Transverse colon (tissue), 4 donors: ENCODE data around the gene ARHGEF2. TPM values are rescaled to one million over a fixed set of nuclear protein-coding genes. Genes with fewer than 3 reads are reported as not detected.
A peak's percentile ranks its signal among the peaks of the same experiment; 100 is the strongest.

Source experiments
- DNase-seq: peaks from one replicate; pipeline ENCODE4 v3.0.0-alpha.2; 2019
- H3K27ac ChIP-seq, 4 donors: fragments of 200-600 bp; sonication (generic); 2 replicates each; pipeline ENCODE4 v1.5.1; 2016 to 2018; ENCODE audit warnings: inconsistent platforms in 4 of 4
- H3K27me3 ChIP-seq: fragments of 200-600 bp; sonication (generic); 2 replicates; pipeline ENCODE4 v1.5.1; 2017; ENCODE audit warnings: inconsistent platforms
- H3K36me3 ChIP-seq, 4 donors: fragments of 200-600 bp; sonication (generic); 2 replicates each; pipeline ENCODE4 v1.5.1; 2017 to 2019; ENCODE audit warnings: inconsistent platforms in 4 of 4
- H3K4me1 ChIP-seq, 4 donors: fragments of 200-600 bp; sonication (generic); 2 replicates each; pipeline ENCODE4 v1.5.1; 2017 to 2020; ENCODE audit warnings: inconsistent platforms in 4 of 4
- H3K4me3 ChIP-seq, 4 donors: fragments of 200-600 bp; sonication (generic); 1 replicate in 1 of 4; 2 replicates in 3 of 4; pipeline versions ENCODE4 v1.5.1 to v1.6.1; 2017 to 2019; ENCODE audit warnings: inconsistent platforms in 4 of 4
- H3K9me3 ChIP-seq, 2 donors: fragments of 200-600 bp; sonication (generic); 2 replicates each; pipeline ENCODE4 v1.5.1; 2017 to 2019; ENCODE audit warnings: inconsistent platforms in 2 of 2
- CTCF ChIP-seq, 5 experiments: fragments of 200-600 bp in 3 of 5; fragments of 450-650 bp in 2 of 5; sonication (generic) in 3 of 5; IDR thresholded peaks; 1 replicate in 2 of 5; 2 replicates in 3 of 5; pipeline ENCODE4 v1.5.1; 2016 to 2017; ENCODE audit warnings: antibody characterized with exemption in 5 of 5, inconsistent platforms in 3 of 5, mild to moderate bottlenecking in 2 of 5, moderate library complexity in 1 of 5
- EP300 ChIP-seq: sonication (generic); formaldehyde crosslinking; IDR thresholded peaks from one replicate; pipeline ENCODE4 v1.6.1; 2017; ENCODE audit warnings: antibody characterized with exemption, low read depth
- POLR2A ChIP-seq: fragments of 450-650 bp; IDR thresholded peaks from one replicate; pipeline ENCODE4 v1.6.1; 2016; ENCODE audit warnings: antibody characterized with exemption, mild to moderate bottlenecking, moderate library complexity
- POLR2AphosphoS5 ChIP-seq, 3 donors: sonication (generic); formaldehyde crosslinking; IDR thresholded peaks; one replicate each; pipeline ENCODE4 v1.6.1; 2016; ENCODE audit warnings: antibody characterized with exemption in 3 of 3
- WGBS, 2 donors: methylation state at CpG; one replicate each; pipeline ENCODE4 v1.1.5; 2018; ENCODE audit warnings: low coverage in 1 of 2; 5-methylcytosine and 5-hydroxymethylcytosine counted together
- in situ Hi-C, 4 donors: fragments of 200-750 bp; cut with MboI; loops; one replicate each; pipeline versions ENCODE4 v1.15.0 to v1.15.1; 2017; ENCODE audit warnings: low sequenced_read_pairs in 3 of 4, low pct_ligation_motif_present in 1 of 4, low pct_unique_long_range_greater_than_20kb in 1 of 4
- intact Hi-C: fragments of 100-400 bp; cut with DNase I; formaldehyde crosslinking; loops from one replicate; pipeline ENCODE4 v1.15.1; 2023; ENCODE audit warnings: low total_unique reads
- total RNA-seq, 4 donors: library from RNA; depleted of rRNA; stranded (reverse); fragments of >200 nt; gene quantifications; one replicate each; pipeline ENCODE4 v1.1.0, GENCODE V29; 2016

Gene ARHGEF2
- total RNA-seq, 4 donors from 2014 or later = 107 to 244 (median 169) TPM

- H3K27me3 ChIP-seq = no peaks in the 10 kb centered on the region
- no peak for DNase-seq
- no peaks in the 10 kb centered on the region for H3K9me3 ChIP-seq
- in situ Hi-C loops (no loop called here), intact Hi-C loops (no loop called here)
- TF ChIP-seq EP300 = no peak
- no peak for TF ChIP-seq POLR2A
- no peak for TF ChIP-seq POLR2AphosphoS5 (IDR thresholded peaks at IDR 0.05)
- TF ChIP-seq CTCF (IDR thresholded peaks at IDR 0.05) = no peak
- H3K27ac ChIP-seq = peak overlapping the region; percentile 89 to 92 (median 90)
- H3K4me1 ChIP-seq = peaks cover 34 to 56% (median 47%) of the 10 kb centered on the region in 4 donors
- H3K36me3 ChIP-seq = peaks cover 0 to 50% (median 24%) of the 10 kb centered on the region in 4 donors
- 75% methylated on average over 7 to 8 of the region's 8 CpGs for WGBS, 2 donors
- H3K4me3 ChIP-seq = no peak overlapping the region
These were observed 31.6 kb downstream of the ARHGEF2 start for GRCh38 chr1:155946633-155947219.

- Histone ChIP-seq H3K4me3 (no peak overlapping the region), H3K36me3 (peaks cover 0 to 27% (median 13%) of the 10 kb centered on the region in 4 donors), H3K9me3 (no peaks in the 10 kb centered on the region), H3K4me1 (peaks cover 40 to 79% (median 67%) of the 10 kb centered on the region in 4 donors), H3K27me3 (no peaks in the 10 kb centered on the region), H3K27ac (peak overlapping the region; percentile 89 to 92 (median 90))
- no peak for DNase-seq
- no peak for TF ChIP-seq POLR2A
- TF ChIP-seq CTCF (IDR thresholded peaks at IDR 0.05) = no peak
- TF ChIP-seq EP300 = no peak
- no peak for TF ChIP-seq POLR2AphosphoS5 (IDR thresholded peaks at IDR 0.05)
- intact Hi-C loops = no loop called here
- in situ Hi-C loops = no loop called here
- 0 to 7% methylated on average over 1 to 6 of the region's 6 CpGs for WGBS, 2 donors
These were observed 33.9 kb downstream of the ARHGEF2 start for GRCh38 chr1:155944444-155944799.

GRCh38 chr1:155942578-155943141 is 35.7 kb downstream of the ARHGEF2 start:
- intact Hi-C loops = no loop called here
- WGBS, 2 donors = 50% methylated on average over 11 of the region's 11 CpGs; no CpG with 5 or more reads in 1 of the 2 donors
- in situ Hi-C loops = no loop called here

More at GRCh38 chr1:155942578-155943141, 35.7 kb downstream of the ARHGEF2 start:
- no peaks in the 10 kb centered on the region for H3K27me3 ChIP-seq
- TF ChIP-seq EP300 = no peak
- peak; percentile 67 for TF ChIP-seq POLR2A
- peak; percentile 66 to 77 (median 69) for TF ChIP-seq POLR2AphosphoS5 (IDR thresholded peaks at IDR 0.05)
- no peak for TF ChIP-seq CTCF (IDR thresholded peaks at IDR 0.05)
- H3K4me1 ChIP-seq = peaks cover 40 to 87% (median 69%) of the 10 kb centered on the region in 4 donors
- H3K36me3 ChIP-seq = peaks cover 0 to 11% (median 5%) of the 10 kb centered on the region in 4 donors
- peak overlapping the region in 3 of 4 donors; percentile 20 to 36 (median 32) for H3K4me3 ChIP-seq
- peak overlapping the region; percentile 89 to 92 (median 90) for H3K27ac ChIP-seq
- peak; percentile 78 for DNase-seq
- H3K9me3 ChIP-seq = no peaks in the 10 kb centered on the region
